ENCODE data around the gene TIMM50.

Gene TIMM50

GRCh38 chr19:39500543-39500942, 19.9 kb downstream of the TIMM50 start:
- no peak for DNase-seq (ENCODE audit: low read depth)

- no peak for DNase-seq (ENCODE audit: low read depth)
Observed at GRCh38 chr19:39501340-39501739, 20.7 kb downstream of the TIMM50 start.

DNA sequence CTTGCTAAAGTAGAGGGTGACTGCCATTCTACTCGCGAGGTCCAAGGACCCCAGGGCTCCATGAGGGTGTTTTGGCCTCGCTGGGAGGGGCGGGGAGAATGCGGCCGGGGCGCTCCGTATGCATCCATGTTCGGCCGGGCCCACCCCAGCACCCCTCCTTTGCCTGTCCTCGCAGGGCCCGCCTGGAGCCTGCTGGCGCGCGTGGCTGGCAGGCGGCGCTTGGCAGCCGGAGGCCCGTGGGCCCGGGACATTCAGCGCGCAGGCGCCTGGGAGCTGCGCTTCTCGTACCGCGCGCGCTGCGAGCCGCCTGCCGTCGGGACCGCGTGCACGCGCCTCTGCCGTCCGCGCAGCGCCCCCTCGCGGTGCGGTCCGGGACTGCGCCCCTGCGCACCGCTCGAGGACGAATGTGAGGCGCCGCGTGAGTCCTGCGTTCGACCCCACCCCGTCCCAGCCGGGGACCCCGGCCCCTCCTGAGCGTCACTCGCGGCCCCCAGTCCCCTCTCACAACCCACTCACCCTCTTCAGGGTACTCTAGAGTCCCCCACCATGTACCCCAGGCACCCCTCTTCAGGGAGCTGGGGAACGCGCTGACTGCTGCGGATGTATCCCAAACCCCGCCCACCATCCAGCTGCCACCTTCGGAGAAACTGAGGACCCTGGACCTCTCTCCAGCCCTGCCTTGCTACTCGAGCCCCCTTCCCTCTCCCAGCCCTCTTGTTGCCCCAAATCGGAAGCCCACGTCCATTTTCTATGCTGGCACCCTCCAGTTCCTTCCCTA, 22.2 kb downstream of the TIMM50 start:
- no peak for DNase-seq (ENCODE audit: low read depth)

- DNase-seq (ENCODE audit: low read depth), result no peak
Observed at GRCh38 chr19:39506598-39506943, 25.9 kb downstream of the TIMM50 start.

GRCh38 chr19:39506944-39507714, 26.5 kb downstream of the TIMM50 start:
- DNase-seq (ENCODE audit: low read depth), result no peak

GRCh38 chr19:39507715-39508364, 27.2 kb downstream of the TIMM50 start:
- DNase-seq (ENCODE audit: low read depth), result no peak

DNA sequence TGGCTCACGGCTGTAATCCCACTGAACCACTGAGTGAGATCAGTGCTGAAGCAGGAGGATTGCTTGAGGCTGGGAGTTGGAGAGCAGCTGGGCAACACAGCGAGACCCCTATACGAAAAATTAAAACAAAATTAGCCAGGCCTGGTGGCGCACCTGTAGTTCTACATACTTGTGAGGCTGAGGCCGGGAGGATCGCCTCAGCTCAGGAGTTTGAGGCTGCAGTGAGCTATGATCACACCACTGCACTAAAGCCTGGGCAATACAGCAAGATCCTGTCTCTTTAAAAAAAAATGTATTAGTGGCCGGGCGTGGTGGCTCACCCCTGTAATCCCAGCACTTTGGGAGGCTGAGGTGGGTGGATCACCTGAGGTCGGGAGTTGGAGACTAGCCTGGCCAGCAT, 28.0 kb downstream of the TIMM50 start:
- no peak for DNase-seq (ENCODE audit: low read depth)

GRCh38 chr19:39509233-39509632, 28.6 kb downstream of the TIMM50 start:
- no peak for DNase-seq (ENCODE audit: low read depth)

GRCh38 chr19:39512988-39513387, 32.4 kb downstream of the TIMM50 start:
- DNase-seq (ENCODE audit: low read depth), result no peak

DNA sequence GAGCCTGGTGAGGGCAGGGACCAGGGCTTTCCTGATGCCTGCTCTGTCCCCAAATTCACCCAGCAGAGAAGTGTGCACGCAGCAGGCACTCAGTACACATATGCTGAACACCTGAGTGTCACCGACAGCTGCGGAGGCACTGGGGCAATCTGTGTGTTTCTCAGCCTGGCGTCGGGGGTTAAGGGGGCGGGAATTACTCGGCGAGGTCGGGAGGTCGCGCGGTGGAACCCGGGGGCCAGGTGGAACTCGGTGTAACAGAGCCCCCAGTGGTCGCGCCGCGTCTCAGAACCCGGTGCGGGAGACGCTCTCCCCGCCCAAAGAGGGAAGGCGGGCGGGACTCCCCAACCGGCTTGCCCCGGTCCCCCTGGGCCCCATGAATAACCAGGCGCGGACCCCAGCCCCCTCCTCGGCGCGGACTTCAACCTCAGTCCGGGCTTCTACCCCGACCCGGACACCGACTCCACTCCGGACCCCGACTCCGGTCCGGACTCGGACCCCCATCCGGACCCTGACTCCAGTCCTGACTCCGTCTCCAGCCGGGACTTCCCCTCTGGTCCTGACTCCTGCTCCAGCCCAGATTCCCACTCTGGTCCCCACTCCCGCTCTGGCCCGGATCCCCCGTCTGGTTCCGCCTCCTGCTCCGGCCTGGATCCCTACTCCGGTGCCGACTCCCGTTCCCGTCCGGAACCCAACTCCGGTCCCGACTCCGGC, 34.4 kb downstream of the TIMM50 start, which contains the start of gene SELENOV:
SELENOV (plus strand) TSS at position 300 of the 711 bp plus-strand sequence; CDS start at position 374, 74 bp downstream.
- DNase-seq (ENCODE audit: low read depth), result no peak

GRCh38 chr19:39515551-39516191, 35.0 kb downstream of the TIMM50 start:
- DNase-seq (ENCODE audit: low read depth), result no peak

DNA sequence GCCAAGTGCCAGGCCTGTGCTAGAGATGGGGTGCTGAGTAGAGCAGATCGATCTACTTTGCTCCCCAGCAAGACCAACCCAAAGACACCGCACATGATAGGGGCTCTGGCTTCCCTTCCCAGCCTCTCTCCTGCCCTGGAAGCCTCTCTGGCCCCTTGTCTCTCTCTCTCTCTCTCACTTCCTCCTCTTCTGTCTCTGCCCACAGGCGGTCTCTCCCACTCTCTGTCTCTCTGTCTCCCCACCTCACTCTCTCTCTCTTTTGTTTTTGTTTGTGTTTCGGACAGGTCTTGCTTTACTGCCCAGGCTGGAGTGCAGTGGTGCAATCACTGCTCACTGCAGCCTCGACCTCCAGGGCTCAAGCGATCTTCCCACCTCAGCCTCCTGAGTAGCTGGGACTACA, 35.6 kb downstream of the TIMM50 start:
- no peak for DNase-seq (ENCODE audit: low read depth)

DNA sequence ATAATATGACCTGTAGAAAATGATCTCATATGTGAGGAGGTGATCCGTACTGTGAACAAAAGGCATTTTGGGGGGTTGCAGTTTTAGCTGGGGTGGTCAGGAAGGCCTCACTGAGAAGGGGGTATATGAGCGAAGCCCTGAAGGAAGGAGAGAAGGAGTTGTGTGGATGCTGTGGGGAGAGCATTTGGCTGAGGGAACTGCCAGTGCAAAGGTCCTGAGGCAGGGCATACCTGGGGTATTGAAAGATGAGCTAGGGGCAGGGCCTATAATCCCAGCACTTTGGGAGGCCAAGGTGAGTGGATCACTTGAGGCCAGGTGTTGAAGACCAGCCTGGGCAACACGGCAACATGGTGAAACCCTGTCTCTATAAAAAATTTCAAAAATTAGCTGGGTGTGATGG, 36.8 kb downstream of the TIMM50 start:
- no peak for DNase-seq (ENCODE audit: low read depth)

- no peak for DNase-seq (ENCODE audit: low read depth)
Observed at GRCh38 chr19:39518458-39518857, 37.8 kb downstream of the TIMM50 start.

GRCh38 chr19:39518975-39519374, 38.3 kb downstream of the TIMM50 start:
- no peak for DNase-seq (ENCODE audit: low read depth)

- DNase-seq (ENCODE audit: low read depth), result no peak
Observed at GRCh38 chr19:39520541-39521484, 40.2 kb downstream of the TIMM50 start.

DNA sequence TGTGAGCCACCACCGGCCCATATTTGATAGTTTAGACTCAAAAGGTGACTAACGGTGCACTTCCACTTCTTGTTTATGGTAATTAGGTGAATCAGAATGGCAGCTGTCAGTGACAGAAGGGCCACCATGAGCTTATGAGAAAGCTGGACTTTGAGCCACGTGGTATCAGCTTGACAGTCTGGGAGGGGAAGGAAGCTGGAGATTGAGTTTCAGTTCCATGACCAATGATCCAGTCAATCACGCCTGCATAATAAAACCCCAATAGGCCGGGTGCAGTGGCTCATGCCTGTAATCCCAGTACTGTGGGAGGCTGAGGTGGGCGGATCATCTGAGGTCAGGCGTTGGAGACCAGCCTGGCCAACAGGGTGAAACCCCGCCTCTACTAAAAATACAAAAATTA, 43.9 kb downstream of the TIMM50 start:
- no peak for DNase-seq (ENCODE audit: low read depth)

DNA sequence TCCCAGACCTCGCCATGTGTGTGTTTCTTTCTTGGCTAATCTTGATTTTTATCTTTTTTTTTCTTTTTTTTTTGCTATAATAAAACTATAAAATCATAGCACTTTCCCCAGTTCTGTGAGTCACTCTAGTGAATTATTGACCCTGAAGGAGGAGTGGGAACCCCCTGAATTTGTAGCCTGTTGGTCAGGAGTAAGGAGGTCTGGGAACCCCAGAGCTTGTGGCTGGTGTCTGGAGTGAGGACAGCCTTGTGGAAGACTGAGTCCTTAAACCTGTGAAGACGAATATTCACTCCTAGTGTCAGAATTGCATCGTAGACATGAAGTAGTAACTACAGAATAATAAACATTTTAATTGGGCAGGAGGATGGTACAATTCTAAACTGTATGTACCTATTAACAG, 44.6 kb downstream of the TIMM50 start:
- no peak for DNase-seq (ENCODE audit: low read depth)

DNA sequence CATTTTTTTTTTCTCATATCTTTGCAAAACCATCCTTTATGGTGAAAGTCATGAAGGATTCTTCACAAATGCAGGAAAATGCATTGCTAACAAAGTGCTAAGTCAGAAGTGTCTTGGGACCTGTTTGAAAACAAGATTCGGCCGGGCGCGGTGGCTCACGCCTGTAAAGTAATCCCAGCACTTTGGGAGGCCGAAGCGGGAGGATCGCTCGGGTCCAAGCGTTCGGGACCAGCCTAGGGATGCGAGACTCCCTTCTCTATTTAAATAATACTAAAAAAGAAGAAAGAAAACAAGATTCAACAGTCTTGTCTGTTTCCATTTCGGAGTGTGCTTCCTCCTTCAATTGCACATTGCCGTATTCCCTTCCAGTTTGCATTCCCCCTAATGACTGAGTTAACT, 51.2 kb downstream of the TIMM50 start:
- no peak for DNase-seq (ENCODE audit: low read depth)

DNA sequence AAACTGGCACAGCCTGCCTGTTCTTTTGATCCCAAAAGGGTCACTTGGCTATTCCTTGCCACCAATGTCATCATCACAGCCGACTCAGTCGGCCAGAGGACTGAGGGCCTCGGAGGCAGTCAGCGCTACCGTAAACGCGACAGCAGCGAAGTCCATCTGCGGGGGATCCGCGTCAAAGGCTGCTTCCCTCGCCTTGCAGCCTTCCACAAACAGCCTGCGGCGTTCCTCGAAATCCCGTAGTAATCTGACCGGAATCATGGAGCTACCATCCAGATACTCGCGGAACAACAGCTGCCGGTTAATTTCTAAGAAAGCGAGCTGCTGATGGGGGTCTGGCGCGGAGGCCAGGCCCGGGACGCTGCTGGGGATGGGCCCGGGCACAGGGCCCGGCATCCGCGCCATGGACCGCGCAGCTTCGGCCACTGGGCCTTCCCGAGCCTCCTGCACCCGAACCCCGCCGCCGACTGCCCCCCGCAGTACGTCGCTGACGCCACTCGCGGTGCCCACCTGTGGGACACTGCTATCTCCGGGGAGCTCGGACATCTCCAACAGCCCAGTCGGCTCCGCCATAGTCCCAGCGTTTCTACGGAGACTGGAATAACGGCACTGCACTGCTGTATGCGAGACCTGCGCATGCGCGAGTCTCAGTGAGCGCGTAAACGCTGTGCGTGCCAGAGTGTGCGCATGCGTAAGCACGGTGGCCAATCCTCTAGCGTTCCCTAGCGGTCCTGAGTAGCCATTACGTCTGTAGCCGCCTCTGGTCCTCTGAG, 51.8 kb downstream of the TIMM50 start, which contains the start of gene EID2B:
EID2B (minus strand) TSS at position 620 of the 770 bp plus-strand sequence; CDS start at position 570, 50 bp downstream.
- peak; percentile 73 for DNase-seq (ENCODE audit: low read depth)
